MCF 10A (cell line): ENCODE measurements around the gene ZNF841. TPM values are rescaled to one million over a fixed set of nuclear protein-coding genes. Genes with fewer than 3 reads are reported as not detected.

Experiments
- BruUV-seq: library from RNA; stranded (reverse); fragments of 400-500 nt; replicated peaks from 2 replicates; lab custom pipeline; 2021; lab: Mats Ljungman, UMichigan
- CTCF ChIA-PET: fragments of 300-600 bp; sonication (Branson Sonifier 250); formaldehyde crosslinking; extraction: SDS; loops from one replicate; lab custom pipeline; 2021; ENCODE audit warnings: antibody characterized with exemption, inconsistent platforms; lab: Yijun Ruan, JAX
- POLR2A ChIA-PET: fragments of 300-600, 350-650 bp; sonication (Branson Sonifier 250); formaldehyde crosslinking; extraction: SDS; loops from one replicate; lab custom pipeline; 2020; ENCODE audit warnings: antibody characterized with exemption, inconsistent platforms; lab: Yijun Ruan, JAX
- DNase-seq: peaks from one replicate; pipeline ENCODE4 v3.0.0-alpha.2; 2018; ENCODE audit not compliant: unreplicated experiment
- H3K27ac Mint-ChIP-seq: one replicate; pipeline ENCODE4 v1.8.0; 2022; ENCODE audit warnings: mild to moderate bottlenecking, low read depth, mixed read lengths; ENCODE audit not compliant: unreplicated experiment
- H3K27me3 Mint-ChIP-seq: one replicate; pipeline ENCODE4 v1.8.0; 2022; ENCODE audit warnings: mixed read lengths; ENCODE audit not compliant: insufficient read depth, unreplicated experiment
- H3K36me3 Mint-ChIP-seq: one replicate; pipeline ENCODE4 v1.8.0; 2022; ENCODE audit warnings: mild to moderate bottlenecking, moderate library complexity, mixed read lengths; ENCODE audit not compliant: insufficient read depth, unreplicated experiment
- H3K4me1 Mint-ChIP-seq: one replicate; pipeline ENCODE4 v1.8.0; 2022; ENCODE audit warnings: mixed read lengths; ENCODE audit not compliant: insufficient read depth, unreplicated experiment
- H3K4me3 Mint-ChIP-seq: one replicate; pipeline ENCODE4 v1.8.0; 2022; ENCODE audit warnings: mild to moderate bottlenecking, moderate library complexity, mixed read lengths; ENCODE audit not compliant: unreplicated experiment
- H3K9me3 Mint-ChIP-seq: one replicate; pipeline ENCODE4 v1.8.0; 2022; ENCODE audit warnings: mixed read lengths; ENCODE audit not compliant: unreplicated experiment
- CTCF ChIP-seq: fragments of 200-600 bp; IDR thresholded peaks from one replicate; pipeline ENCODE4 v1.8.0; 2022; ENCODE audit warnings: antibody characterized with exemption, mild to moderate bottlenecking; ENCODE audit not compliant: unreplicated experiment
- intact Hi-C: fragments of 100-400 bp; cut with micrococcal nuclease; formaldehyde crosslinking; loops from 2 replicates; pipeline ENCODE4 v1.14.1; 2022
- total RNA-seq: library from RNA; stranded (reverse); gene quantifications from 2 replicates; pipeline ENCODE4 v1.2.3, GENCODE V29; 2022

ZNF841 gene
- total RNA-seq, 1 experiment from 2014 or later: 40.9 TPM

GRCh38 chr19:52048555-52049501 is 46.7 kb downstream of the ZNF841 start, which contains the start of gene ZNF432:
ZNF432 (minus strand) TSS chr19:52048838; CDS start chr19:52046868, 1,970 bp downstream.
- DNase-seq: peak; percentile 92
- ChIA-PET POLR2A (interaction anchor here (0.6 to 2.7 kb wide), 13 partner anchors 21 to 1571 kb away, joined by 3 to 18 read pairs (median 5); partner anchors contain the start of genes PPP2R1A, ZNF614, ZNF616 and ZNF836), CTCF (interaction anchor here (0.6 to 0.8 kb wide), 2 partner anchors 25 to 90 kb away, joined by 3 to 4 read pairs; no protein-coding TSS in a partner anchor)
- Mint-ChIP-seq H3K4me1 (peaks cover 11% of the 10 kb centered on the region), H3K36me3 (peaks cover 53% of the 10 kb centered on the region), H3K27ac (peak within 1 kb of the TSS; percentile 100), H3K9me3 (peaks cover 30% of the 10 kb centered on the region), H3K27me3 (no peaks in the 10 kb centered on the region), H3K4me3 (peak within 1 kb of the TSS; percentile 99)
- intact Hi-C loops: loop anchor here (2.0 to 10.0 kb wide), 2 partner anchors 46 to 124 kb away; partner anchors contain the start of genes ZNF613 and ZNF841
- TF ChIP-seq CTCF: no peak
- TSS peak; percentile 85 for BruUV-seq

- Mint-ChIP-seq H3K27ac (no peak overlapping the region), H3K36me3 (peaks cover 88% of the 10 kb centered on the region), H3K27me3 (no peaks in the 10 kb centered on the region), H3K9me3 (peaks cover 32% of the 10 kb centered on the region), H3K4me3 (no peak overlapping the region), H3K4me1 (no peaks in the 10 kb centered on the region)
- intact Hi-C loops: no loop called here
- DNase-seq: no peak
- TF ChIP-seq CTCF: no peak
- ChIA-PET CTCF (interaction anchor here (0.6 kb wide), 1 partner anchor 123 kb away, joined by 3 read pairs; no protein-coding TSS in a partner anchor), POLR2A (no interaction called here)
- BruUV-seq: no TSS peak
Observed at GRCh38 chr19:52039169-52039568, 56.4 kb downstream of the ZNF841 start.

GRCh38 chr19:52034051-52034728 is 61.4 kb downstream of the ZNF841 start:
- POLR2A ChIA-PET: no interaction called here
- intact Hi-C loops: no loop called here
- H3K27me3 Mint-ChIP-seq: no peaks in the 10 kb centered on the region
- peak; percentile 5 for DNase-seq
- peaks cover 68% of the 10 kb centered on the region for H3K36me3 Mint-ChIP-seq
- no peak overlapping the region for H3K4me3 Mint-ChIP-seq
- CTCF ChIA-PET: interaction anchor here (0.7 kb wide), 1 partner anchor 1759 kb away, joined by 3 read pairs; no protein-coding TSS in a partner anchor
- H3K4me1 Mint-ChIP-seq: no peaks in the 10 kb centered on the region
- TF ChIP-seq CTCF: no peak
- peaks cover 27% of the 10 kb centered on the region for H3K9me3 Mint-ChIP-seq
- no peak overlapping the region for H3K27ac Mint-ChIP-seq
- BruUV-seq: no TSS peak

GRCh38 chr19:52028780-52029123 is 66.8 kb downstream of the ZNF841 start:
- Mint-ChIP-seq H3K27me3 (no peaks in the 10 kb centered on the region), H3K36me3 (peaks cover 46% of the 10 kb centered on the region), H3K9me3 (peaks cover 8% of the 10 kb centered on the region), H3K27ac (peak overlapping the region; percentile 84), H3K4me1 (peaks cover 13% of the 10 kb centered on the region), H3K4me3 (peak overlapping the region; percentile 76)
- no peak for DNase-seq
- CTCF ChIA-PET: no interaction called here
- TF ChIP-seq CTCF: no peak
- POLR2A ChIA-PET: interaction anchor here (0.7 to 2.8 kb wide), 11 partner anchors 16 to 161 kb away, joined by 3 to 31 read pairs (median 6); partner anchors contain the start of genes PPP2R1A, ZNF432, ZNF615 and ZNF616
- BruUV-seq: TSS peak; percentile 70
- intact Hi-C loops: no loop called here
